Measurements from ENCODE around the gene RUVBL2. TPM values are rescaled to one million over a fixed set of nuclear protein-coding genes. Genes with fewer than 3 reads are reported as not detected.
A peak's percentile ranks its signal among the peaks of the same experiment; 100 is the strongest.

Gene RUVBL2
- total and polyA plus RNA-seq, 4 donors, result 29.6 to 80.1 (median 49.6) TPM

- WGBS, result 33% methylated on average over 8 of the region's 8 CpGs
- H3K27ac ChIP-seq (ENCODE audit: low read depth in 1 of 2, low read length in 2 of 2), result peak overlapping the region; percentile 89 to 99
- H3K36me3 ChIP-seq (ENCODE audit: control insufficient read depth in 4 of 4, insufficient read depth in 3 of 4, low read depth in 1 of 4, low read length in 3 of 4), result peaks cover 2 to 10% (median 6%) of the 10 kb centered on the region in 4 donors
- no peaks in the 10 kb centered on the region for H3K27me3 ChIP-seq (ENCODE audit: control insufficient read depth in 4 of 4, insufficient read depth in 4 of 4, low read length in 3 of 4)
- H3K9me3 ChIP-seq (ENCODE audit: control insufficient read depth in 4 of 4, low read length in 3 of 4), result no peaks in the 10 kb centered on the region
- TF ChIP-seq REST (IDR thresholded peaks at IDR 0.05) (peak; percentile 24), JUND (IDR thresholded peaks at IDR 0.05) (no peak)
- peak overlapping the region; percentile 58 to 96 (median 71) for H3K4me3 ChIP-seq (ENCODE audit: low read depth in 1 of 3, low read length in 3 of 3)
- H3K9ac ChIP-seq (ENCODE audit: low read depth in 1 of 2, low read length in 2 of 2), result peak overlapping the region; percentile 60 to 98
- peaks cover 12 to 28% (median 17%) of the 10 kb centered on the region in 4 donors for H3K4me1 ChIP-seq (ENCODE audit: control insufficient read depth in 4 of 4, insufficient read depth in 4 of 4, low read length in 3 of 4)
- DNase-seq (ENCODE audit: low spot score), result no peak
Measured at GRCh38 chr19:48991873-48992580, 1.7 kb upstream of the RUVBL2 start.

GRCh38 chr19:48992581-48993174 lies 1.0 kb upstream of the RUVBL2 start:
- H3K4me3 ChIP-seq (ENCODE audit: low read depth in 1 of 3, low read length in 3 of 3), result peak overlapping the region; percentile 58 to 96 (median 71)
- under 1% methylated on average over 20 of the region's 20 CpGs for WGBS
- no peak for DNase-seq (ENCODE audit: low spot score)
- peaks cover 12 to 28% (median 17%) of the 10 kb centered on the region in 4 donors for H3K4me1 ChIP-seq (ENCODE audit: control insufficient read depth in 4 of 4, insufficient read depth in 4 of 4, low read length in 3 of 4)
- no peaks in the 10 kb centered on the region for H3K9me3 ChIP-seq (ENCODE audit: control insufficient read depth in 4 of 4, low read length in 3 of 4)
- H3K27me3 ChIP-seq (ENCODE audit: control insufficient read depth in 4 of 4, insufficient read depth in 4 of 4, low read length in 3 of 4), result no peaks in the 10 kb centered on the region
- peak overlapping the region; percentile 89 to 99 for H3K27ac ChIP-seq (ENCODE audit: low read depth in 1 of 2, low read length in 2 of 2)
- peak overlapping the region; percentile 60 to 98 for H3K9ac ChIP-seq (ENCODE audit: low read depth in 1 of 2, low read length in 2 of 2)
- TF ChIP-seq NR2F2 (IDR thresholded peaks at IDR 0.05) (no peak), GABPA (IDR thresholded peaks at IDR 0.05 in 1 of 2, conservative IDR thresholded peaks at IDR 0.05 in 1 of 2) (no peak), RAD21 (IDR thresholded peaks at IDR 0.05) (no peak), TAF1 (conservative IDR thresholded peaks at IDR 0.05) (no peak), RXRA (IDR thresholded peaks at IDR 0.05) (no peak), REST (IDR thresholded peaks at IDR 0.05) (no peak), CTCF (IDR thresholded peaks at IDR 0.05; ENCODE audit: low read depth, low read length, missing input control) (no peak), EGR1 (IDR thresholded peaks at IDR 0.05; ENCODE audit: low read depth in 2 of 2) (no peak), HNF4G (IDR thresholded peaks at IDR 0.05) (no peak), SP1 (IDR thresholded peaks at IDR 0.05) (no peak)
- peaks cover 2 to 8% (median 4%) of the 10 kb centered on the region in 4 donors for H3K36me3 ChIP-seq (ENCODE audit: control insufficient read depth in 4 of 4, insufficient read depth in 3 of 4, low read depth in 1 of 4, low read length in 3 of 4)
